Loucy (cell line): ENCODE data around the gene HCFC1.

ENCODE experiments used
- EZH2phosphoT487 ChIP-seq: fragments of 200-600 bp; IDR thresholded peaks from 2 replicates; pipeline ENCODE4 v1.6.1; 2018; ENCODE audit warnings: antibody characterized with exemption, mild to moderate bottlenecking, moderate library complexity, borderline replicate concordance
- TF ChIP-seq, protein P1 (sequence below): fragments of 200-600 bp; sonication (generic); conservative IDR thresholded peaks from 2 replicates; pipeline ENCODE4 v1.5.1; 2014; ENCODE audit warnings: mild to moderate bottlenecking, antibody characterized with exemption, low read length

DNA sequence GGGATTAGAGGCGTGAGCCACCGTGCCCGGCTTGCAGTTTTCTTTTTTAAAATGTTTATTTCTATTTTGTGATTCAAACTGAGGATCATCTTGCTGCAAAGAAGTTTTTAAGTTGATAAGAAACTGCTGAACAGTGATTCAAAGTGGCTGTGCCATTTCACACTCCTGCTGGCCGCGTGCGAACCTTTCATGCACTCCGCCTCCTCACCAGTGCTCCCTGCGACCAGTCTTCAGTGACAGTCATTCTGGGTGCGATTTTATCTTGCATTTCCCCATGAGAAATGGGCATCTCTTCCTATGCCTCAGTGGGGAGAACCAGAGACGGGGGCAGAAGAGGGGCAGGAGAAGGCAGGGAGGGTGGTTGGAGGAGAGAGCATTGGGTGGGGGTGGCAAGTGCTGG lies 22.4 kb upstream of the HCFC1 start:
- TF ChIP-seq, protein P1, sequence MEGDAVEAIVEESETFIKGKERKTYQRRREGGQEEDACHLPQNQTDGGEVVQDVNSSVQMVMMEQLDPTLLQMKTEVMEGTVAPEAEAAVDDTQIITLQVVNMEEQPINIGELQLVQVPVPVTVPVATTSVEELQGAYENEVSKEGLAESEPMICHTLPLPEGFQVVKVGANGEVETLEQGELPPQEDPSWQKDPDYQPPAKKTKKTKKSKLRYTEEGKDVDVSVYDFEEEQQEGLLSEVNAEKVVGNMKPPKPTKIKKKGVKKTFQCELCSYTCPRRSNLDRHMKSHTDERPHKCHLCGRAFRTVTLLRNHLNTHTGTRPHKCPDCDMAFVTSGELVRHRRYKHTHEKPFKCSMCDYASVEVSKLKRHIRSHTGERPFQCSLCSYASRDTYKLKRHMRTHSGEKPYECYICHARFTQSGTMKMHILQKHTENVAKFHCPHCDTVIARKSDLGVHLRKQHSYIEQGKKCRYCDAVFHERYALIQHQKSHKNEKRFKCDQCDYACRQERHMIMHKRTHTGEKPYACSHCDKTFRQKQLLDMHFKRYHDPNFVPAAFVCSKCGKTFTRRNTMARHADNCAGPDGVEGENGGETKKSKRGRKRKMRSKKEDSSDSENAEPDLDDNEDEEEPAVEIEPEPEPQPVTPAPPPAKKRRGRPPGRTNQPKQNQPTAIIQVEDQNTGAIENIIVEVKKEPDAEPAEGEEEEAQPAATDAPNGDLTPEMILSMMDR, result no peak
- TF ChIP-seq EZH2phosphoT487, result no peak
